AG04450 (cell line): ENCODE results near the gene TIE1. TPM values are rescaled to one million over a fixed set of nuclear protein-coding genes. Genes with fewer than 3 reads are reported as not detected.
A peak's percentile ranks its signal among the peaks of the same experiment; 100 is the strongest.

Source experiments
- CTCF ChIA-PET: fragments of 300-600, 350-600 bp; formaldehyde crosslinking; extraction: SDS; loops from one replicate; lab custom pipeline; 2022; ENCODE audit warnings: antibody characterized with exemption, inconsistent platforms; lab: Charles Lee
- POLR2A ChIA-PET: fragments of 350-600 bp; formaldehyde crosslinking; extraction: SDS; loops from one replicate; lab custom pipeline; 2021; ENCODE audit warnings: antibody characterized with exemption, inconsistent platforms; lab: Yijun Ruan, JAX
- DNase-seq: peaks from one replicate; pipeline ENCODE4 v3.0.0-alpha.2; 2011; ENCODE audit warnings: low read depth, low spot score
- H3K27ac ChIP-seq: one replicate; pipeline ENCODE4 v1.5.1; 2012; ENCODE audit warnings: low read depth, low read length, control low read depth
- H3K27me3 ChIP-seq: one replicate; pipeline ENCODE4 v1.6.0; 2012; ENCODE audit warnings: low read length; ENCODE audit not compliant: control insufficient read depth, insufficient read depth
- H3K4me3 ChIP-seq: 2 replicates; pipeline ENCODE4 v1.5.1; 2011; ENCODE audit warnings: mild to moderate bottlenecking, low read depth, low read length, control low read depth
- H3K9me3 ChIP-seq: 2 replicates; pipeline ENCODE4 v1.5.1; 2012; ENCODE audit warnings: low read length; ENCODE audit not compliant: control insufficient read depth, insufficient read depth
- polyA plus RNA-seq: library from polyadenylated mRNA; depleted of rRNA; stranded (reverse); fragments of >200 nt; gene quantifications from 2 replicates; pipeline ENCODE4 v1.2.3, GENCODE V29; 2011
- TF ChIP-seq, protein P1 (sequence below): IDR thresholded peaks from 2 replicates; pipeline ENCODE4 v1.5.1; 2011; ENCODE audit warnings: low read depth, low read length, control low read depth, inconsistent platforms

The TIE1 gene
- polyA plus RNA-seq, 1 experiment = 0.76 TPM

- H3K27ac ChIP-seq = peak overlapping the region; percentile 83
- POLR2A ChIA-PET = interaction anchor here (0.5 to 2.5 kb wide), 10 partner anchors 9 to 131 kb away, joined by 3 to 25 read pairs (median 5); partner anchors contain the start of genes C1orf210, ELOVL1, MED8 and SZT2
- H3K4me3 ChIP-seq = peak overlapping the region; percentile 72
- no peaks in the 10 kb centered on the region for H3K27me3 ChIP-seq
- TF ChIP-seq, protein P1, sequence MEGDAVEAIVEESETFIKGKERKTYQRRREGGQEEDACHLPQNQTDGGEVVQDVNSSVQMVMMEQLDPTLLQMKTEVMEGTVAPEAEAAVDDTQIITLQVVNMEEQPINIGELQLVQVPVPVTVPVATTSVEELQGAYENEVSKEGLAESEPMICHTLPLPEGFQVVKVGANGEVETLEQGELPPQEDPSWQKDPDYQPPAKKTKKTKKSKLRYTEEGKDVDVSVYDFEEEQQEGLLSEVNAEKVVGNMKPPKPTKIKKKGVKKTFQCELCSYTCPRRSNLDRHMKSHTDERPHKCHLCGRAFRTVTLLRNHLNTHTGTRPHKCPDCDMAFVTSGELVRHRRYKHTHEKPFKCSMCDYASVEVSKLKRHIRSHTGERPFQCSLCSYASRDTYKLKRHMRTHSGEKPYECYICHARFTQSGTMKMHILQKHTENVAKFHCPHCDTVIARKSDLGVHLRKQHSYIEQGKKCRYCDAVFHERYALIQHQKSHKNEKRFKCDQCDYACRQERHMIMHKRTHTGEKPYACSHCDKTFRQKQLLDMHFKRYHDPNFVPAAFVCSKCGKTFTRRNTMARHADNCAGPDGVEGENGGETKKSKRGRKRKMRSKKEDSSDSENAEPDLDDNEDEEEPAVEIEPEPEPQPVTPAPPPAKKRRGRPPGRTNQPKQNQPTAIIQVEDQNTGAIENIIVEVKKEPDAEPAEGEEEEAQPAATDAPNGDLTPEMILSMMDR = peak; percentile 56
- CTCF ChIA-PET = interaction anchor here (0.6 to 2.3 kb wide), 6 partner anchors 16 to 442 kb away, joined by 3 to 15 read pairs (median 3); no protein-coding TSS in a partner anchor
- no peak for DNase-seq
- H3K9me3 ChIP-seq = peaks cover 4% of the 10 kb centered on the region; the same call in 1 of the 2 replicates
These were observed 57.5 kb downstream of the TIE1 start for GRCh38 chr1:43358121-43358745.

GRCh38 chr1:43358746-43359693 is 58.2 kb downstream of the TIE1 start, which contains the start of gene CDC20:
Gene CDC20 (plus strand): TSS chr1:43358981. CDS start chr1:43359216, 235 bp downstream.
- Histone ChIP-seq H3K27ac (peak within 1 kb of the TSS; percentile 83), H3K4me3 (peak within 1 kb of the TSS; percentile 73), H3K27me3 (no peaks in the 10 kb centered on the region), H3K9me3 (peaks cover 4% of the 10 kb centered on the region; the same call in 1 of the 2 replicates)
- DNase-seq = peak; percentile 82
- TF ChIP-seq, protein P1 = no peak
- POLR2A ChIA-PET = interaction anchor here (0.5 to 2.5 kb wide), 10 partner anchors 9 to 132 kb away, joined by 3 to 25 read pairs (median 5); partner anchors contain the start of genes C1orf210, ELOVL1, MED8 and SZT2
- CTCF ChIA-PET = interaction anchor here (0.6 to 2.3 kb wide), 5 partner anchors 16 to 443 kb away, joined by 3 to 15 read pairs (median 3); no protein-coding TSS in a partner anchor

- Histone ChIP-seq H3K9me3 (peaks cover 4% of the 10 kb centered on the region; the same call in 1 of the 2 replicates), H3K27ac (no peak overlapping the region), H3K4me3 (peak overlapping the region; percentile 73), H3K27me3 (no peaks in the 10 kb centered on the region)
- ChIA-PET CTCF (interaction anchor here (2.3 kb wide), 1 partner anchor 132 kb away, joined by 15 read pairs; no protein-coding TSS in a partner anchor), POLR2A (no interaction called here)
- TF ChIP-seq, protein P1 = no peak
- no peak for DNase-seq
These were observed 58.9 kb downstream of the TIE1 start for GRCh38 chr1:43359696-43360095.

GRCh38 chr1:43360616-43361015 is 59.8 kb downstream of the TIE1 start:
- Histone ChIP-seq H3K9me3 (peaks cover 4% of the 10 kb centered on the region; the same call in 1 of the 2 replicates), H3K4me3 (peak overlapping the region; percentile 73), H3K27me3 (no peaks in the 10 kb centered on the region), H3K27ac (no peak overlapping the region)
- TF ChIP-seq, protein P1 = no peak
- POLR2A ChIA-PET = no interaction called here
- DNase-seq = no peak
- CTCF ChIA-PET = no interaction called here
